Caco-2 (cell line): ENCODE measurements around the gene CRNN. TPM values are rescaled to one million over a fixed set of nuclear protein-coding genes. Genes with fewer than 3 reads are reported as not detected.

Source experiments
- BruUV-seq: library from RNA; stranded (reverse); fragments of 400-500 nt; replicated peaks from 2 replicates; lab custom pipeline; 2021; lab: Mats Ljungman, UMichigan
- CTCF ChIA-PET: fragments of 300-600 bp; sonication (Branson Sonifier 250); formaldehyde crosslinking; loops from one replicate; lab custom pipeline; 2022; ENCODE audit warnings: antibody characterized with exemption; lab: Charles Lee
- POLR2A ChIA-PET: fragments of 300-600 bp; sonication (Branson Sonifier 250); formaldehyde crosslinking; loops from one replicate; lab custom pipeline; 2022; ENCODE audit warnings: antibody characterized with exemption; lab: Charles Lee
- DNase-seq, 2 experiments: peaks; one replicate each; pipeline versions ENCODE4 v3.0.0 to v3.0.0-alpha.2; 2020 to 2022
- H3K27me3 ChIP-seq: replicated peaks from 2 replicates; pipeline ENCODE4 v1.6.0; 2011; ENCODE audit warnings: low read length; ENCODE audit not compliant: control insufficient read depth, insufficient read depth
- H3K36me3 ChIP-seq: 2 replicates; pipeline ENCODE4 v1.5.1; 2011; ENCODE audit warnings: low read length; ENCODE audit not compliant: control insufficient read depth, insufficient read depth
- H3K4me1 ChIP-seq: fragments of 250-450 bp; sonication (Bioruptor Pico); 2 replicates; pipeline ENCODE4 v1.5.1; 2020; ENCODE audit warnings: mild to moderate bottlenecking
- H3K4me3 ChIP-seq: 2 replicates; pipeline ENCODE4 v1.5.1; 2011; ENCODE audit warnings: low read depth, mild to moderate bottlenecking, control low read depth, low read length
- H3K9me3 ChIP-seq: fragments of 250-450 bp; sonication (Bioruptor Pico); 2 replicates; pipeline ENCODE4 v1.5.1; 2020; ENCODE audit warnings: mild to moderate bottlenecking, moderate library complexity
- H3K27ac Mint-ChIP-seq: one replicate; pipeline ENCODE4 v1.8.0; 2022; ENCODE audit warnings: mixed read lengths; ENCODE audit not compliant: unreplicated experiment
- H3K27me3 Mint-ChIP-seq: one replicate; pipeline ENCODE4 v1.8.0; 2022; ENCODE audit warnings: mixed read lengths; ENCODE audit not compliant: insufficient read depth, unreplicated experiment
- H3K36me3 Mint-ChIP-seq: one replicate; pipeline ENCODE4 v1.8.0; 2022; ENCODE audit warnings: mild to moderate bottlenecking, mixed read lengths; ENCODE audit not compliant: insufficient read depth, unreplicated experiment
- H3K4me1 Mint-ChIP-seq: one replicate; pipeline ENCODE4 v1.8.0; 2022; ENCODE audit warnings: low read depth, mixed read lengths; ENCODE audit not compliant: unreplicated experiment
- H3K4me3 Mint-ChIP-seq: one replicate; pipeline ENCODE4 v1.8.0; 2022; ENCODE audit warnings: mild to moderate bottlenecking, moderate library complexity, mixed read lengths; ENCODE audit not compliant: unreplicated experiment
- H3K9me3 Mint-ChIP-seq: one replicate; pipeline ENCODE4 v1.8.0; 2022; ENCODE audit warnings: mixed read lengths; ENCODE audit not compliant: unreplicated experiment
- intact Hi-C: fragments of 100-400 bp; cut with micrococcal nuclease; formaldehyde crosslinking; loops from one replicate; pipeline ENCODE4 v1.10.0; 2022; ENCODE audit not compliant: unreplicated experiment
- total RNA-seq: library from RNA; stranded (reverse); gene quantifications from 2 replicates; pipeline ENCODE4 v1.2.3, GENCODE V29; 2022
- TF ChIP-seq, protein P1 (sequence below), 2 experiments: fragments of 200-600 bp in 1 of 2; IDR thresholded peaks; 1 replicate in 1 of 2; 2 replicates in 1 of 2; pipeline versions ENCODE4 v1.5.1 to v1.8.0; 2011 to 2022; ENCODE audit warnings: antibody characterized with exemption in 1 of 2, control low read depth in 1 of 2, inconsistent platforms in 1 of 2, low read depth in 1 of 2, low read length in 1 of 2, mild to moderate bottlenecking in 1 of 2, moderate library complexity in 1 of 2; ENCODE audit not compliant: insufficient read depth in 1 of 2, severe bottlenecking in 1 of 2, unreplicated experiment in 1 of 2

Gene CRNN
- total RNA-seq, 1 experiment from 2014 or later = not detected

DNA sequence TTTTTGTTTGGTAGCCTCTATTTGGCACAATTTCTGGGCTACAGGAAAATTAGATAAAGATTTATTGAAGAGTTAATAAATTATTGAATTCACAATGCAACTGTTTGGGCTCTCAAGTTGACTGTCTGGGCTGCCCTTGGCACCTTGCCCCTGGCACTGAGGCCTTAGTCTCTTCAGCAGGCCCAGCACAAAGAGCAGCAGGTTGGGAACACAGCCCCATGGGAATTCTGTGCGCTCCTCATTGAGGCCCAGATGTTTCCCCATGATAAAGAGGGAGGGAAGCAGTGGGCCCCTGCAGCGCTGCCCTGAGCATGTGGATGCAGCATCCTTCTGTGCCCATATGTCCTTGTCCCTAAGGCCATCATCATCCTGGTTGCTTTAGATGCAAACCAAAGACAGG, 2.9 kb downstream of the CRNN start:
- CTCF ChIA-PET = no interaction called here

GRCh38 chr1:152410599-152410998, 3.5 kb downstream of the CRNN start:
- H3K9me3 Mint-ChIP-seq = no peaks in the 10 kb centered on the region
- TF ChIP-seq, protein P1, sequence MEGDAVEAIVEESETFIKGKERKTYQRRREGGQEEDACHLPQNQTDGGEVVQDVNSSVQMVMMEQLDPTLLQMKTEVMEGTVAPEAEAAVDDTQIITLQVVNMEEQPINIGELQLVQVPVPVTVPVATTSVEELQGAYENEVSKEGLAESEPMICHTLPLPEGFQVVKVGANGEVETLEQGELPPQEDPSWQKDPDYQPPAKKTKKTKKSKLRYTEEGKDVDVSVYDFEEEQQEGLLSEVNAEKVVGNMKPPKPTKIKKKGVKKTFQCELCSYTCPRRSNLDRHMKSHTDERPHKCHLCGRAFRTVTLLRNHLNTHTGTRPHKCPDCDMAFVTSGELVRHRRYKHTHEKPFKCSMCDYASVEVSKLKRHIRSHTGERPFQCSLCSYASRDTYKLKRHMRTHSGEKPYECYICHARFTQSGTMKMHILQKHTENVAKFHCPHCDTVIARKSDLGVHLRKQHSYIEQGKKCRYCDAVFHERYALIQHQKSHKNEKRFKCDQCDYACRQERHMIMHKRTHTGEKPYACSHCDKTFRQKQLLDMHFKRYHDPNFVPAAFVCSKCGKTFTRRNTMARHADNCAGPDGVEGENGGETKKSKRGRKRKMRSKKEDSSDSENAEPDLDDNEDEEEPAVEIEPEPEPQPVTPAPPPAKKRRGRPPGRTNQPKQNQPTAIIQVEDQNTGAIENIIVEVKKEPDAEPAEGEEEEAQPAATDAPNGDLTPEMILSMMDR (IDR thresholded peaks at IDR 0.05; ENCODE audit: insufficient read depth in 1 of 2, low read depth in 1 of 2, low read length in 1 of 2, severe bottlenecking in 1 of 2, unreplicated experiment in 1 of 2) = no peak
- no peaks in the 10 kb centered on the region for H3K36me3 Mint-ChIP-seq
- ChIA-PET CTCF (interaction anchor here (2.3 kb wide), 1 partner anchor 12 kb away, joined by 9 read pairs; no protein-coding TSS in a partner anchor), POLR2A (no interaction called here)
- Histone ChIP-seq H3K4me1 (no peaks in the 10 kb centered on the region), H3K9me3 (no peaks in the 10 kb centered on the region), H3K36me3 (no peaks in the 10 kb centered on the region), H3K4me3 (no peak overlapping the region), H3K27me3 (no peaks in the 10 kb centered on the region)
- peaks cover 32% of the 10 kb centered on the region for H3K27me3 Mint-ChIP-seq
- no peak overlapping the region for H3K4me3 Mint-ChIP-seq
- intact Hi-C loops = no loop called here
- DNase-seq = no peak
- no peaks in the 10 kb centered on the region for H3K4me1 Mint-ChIP-seq
- H3K27ac Mint-ChIP-seq = peak overlapping the region; percentile 49
- no TSS peak for BruUV-seq

More for the DNA sequence above, 2.9 kb downstream of the CRNN start:
- BruUV-seq = no TSS peak
- Mint-ChIP-seq H3K4me3 (no peak overlapping the region), H3K27ac (no peak overlapping the region), H3K27me3 (peaks cover 38% of the 10 kb centered on the region), H3K4me1 (no peaks in the 10 kb centered on the region), H3K9me3 (no peaks in the 10 kb centered on the region), H3K36me3 (no peaks in the 10 kb centered on the region)
- H3K36me3 ChIP-seq = no peaks in the 10 kb centered on the region
- intact Hi-C loops = no loop called here
- TF ChIP-seq, protein P1 (IDR thresholded peaks at IDR 0.05; ENCODE audit: insufficient read depth in 1 of 2, low read depth in 1 of 2, low read length in 1 of 2, severe bottlenecking in 1 of 2, unreplicated experiment in 1 of 2) = no peak
- no peak for DNase-seq
- no peaks in the 10 kb centered on the region for H3K9me3 ChIP-seq
- H3K4me1 ChIP-seq = no peaks in the 10 kb centered on the region
- H3K4me3 ChIP-seq = no peak overlapping the region
- H3K27me3 ChIP-seq = peaks cover 1% of the 10 kb centered on the region; the same call in 1 of the 2 replicates
- POLR2A ChIA-PET = no interaction called here

DNA sequence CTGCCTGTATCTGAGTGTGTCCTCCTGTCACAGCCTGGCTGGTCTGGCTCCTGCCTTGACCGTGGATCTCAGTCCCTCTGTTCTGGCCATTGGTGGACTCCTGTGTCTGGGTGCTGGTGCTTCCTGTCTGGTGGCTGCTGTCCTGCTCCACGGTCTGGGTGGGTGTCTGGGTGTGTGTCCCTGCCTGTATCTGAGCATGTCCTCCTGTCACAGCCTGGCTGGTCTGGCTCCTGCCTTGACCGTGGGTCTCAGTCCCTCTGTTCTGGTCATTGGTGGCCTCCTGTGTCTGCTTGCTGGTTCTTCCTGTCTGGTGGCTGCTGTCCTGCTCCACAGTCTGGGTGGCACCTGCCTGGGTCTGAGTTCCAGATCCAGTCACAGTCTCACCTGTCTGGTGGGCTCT, 4.0 kb downstream of the CRNN start:
- H3K36me3 ChIP-seq = no peaks in the 10 kb centered on the region
- no peaks in the 10 kb centered on the region for H3K27me3 ChIP-seq
- no TSS peak for BruUV-seq
- intact Hi-C loops = no loop called here
- H3K36me3 Mint-ChIP-seq = no peaks in the 10 kb centered on the region
- TF ChIP-seq, protein P1 (IDR thresholded peaks at IDR 0.05; ENCODE audit: insufficient read depth in 1 of 2, low read depth in 1 of 2, low read length in 1 of 2, severe bottlenecking in 1 of 2, unreplicated experiment in 1 of 2) = no peak
- CTCF ChIA-PET = interaction anchor here (2.3 kb wide), 1 partner anchor 11 kb away, joined by 9 read pairs; no protein-coding TSS in a partner anchor
- no peak overlapping the region for H3K4me3 ChIP-seq
- no peaks in the 10 kb centered on the region for H3K4me1 ChIP-seq
- DNase-seq = no peak
- H3K4me3 Mint-ChIP-seq = no peak overlapping the region
- peaks cover 29% of the 10 kb centered on the region for H3K27me3 Mint-ChIP-seq
- H3K4me1 Mint-ChIP-seq = no peaks in the 10 kb centered on the region
- no peaks in the 10 kb centered on the region for H3K9me3 Mint-ChIP-seq
- no peaks in the 10 kb centered on the region for H3K9me3 ChIP-seq
- POLR2A ChIA-PET = no interaction called here
- H3K27ac Mint-ChIP-seq = no peak overlapping the region
